T-helper 2 cell treated with Interferon-gamma antibody and Interleukin-4, amounts not matched to agents 5 μg/mL and 100 μg/mL, for 36 hours (primary cell): Measurements from ENCODE around the gene CCDC34.
A peak's percentile ranks its signal among the peaks of the same experiment; 100 is the strongest.

ENCODE experiments used
- DNase-seq: peaks from one replicate; pipeline ENCODE4 v3.0.0; 2021; ENCODE audit warnings: low spot score
- H3K27ac Mint-ChIP-seq: one replicate; pipeline ENCODE4 v1.8.0; 2021; ENCODE audit warnings: mild to moderate bottlenecking, mixed read lengths
- H3K27me3 Mint-ChIP-seq: one replicate; pipeline ENCODE4 v1.8.0; 2021; ENCODE audit warnings: low read depth, mixed read lengths
- H3K36me3 Mint-ChIP-seq: one replicate; pipeline ENCODE4 v1.8.0; 2021; ENCODE audit warnings: low read depth, mixed read lengths
- H3K4me1 Mint-ChIP-seq: one replicate; pipeline ENCODE4 v1.8.0; 2021; ENCODE audit warnings: low read depth, mixed read lengths
- H3K4me3 Mint-ChIP-seq: one replicate; pipeline ENCODE4 v1.8.0; 2022; ENCODE audit warnings: mild to moderate bottlenecking, moderate library complexity, mixed read lengths
- H3K9me3 Mint-ChIP-seq: one replicate; pipeline ENCODE4 v1.8.0; 2021; ENCODE audit warnings: mixed read lengths

Gene CCDC34

DNA sequence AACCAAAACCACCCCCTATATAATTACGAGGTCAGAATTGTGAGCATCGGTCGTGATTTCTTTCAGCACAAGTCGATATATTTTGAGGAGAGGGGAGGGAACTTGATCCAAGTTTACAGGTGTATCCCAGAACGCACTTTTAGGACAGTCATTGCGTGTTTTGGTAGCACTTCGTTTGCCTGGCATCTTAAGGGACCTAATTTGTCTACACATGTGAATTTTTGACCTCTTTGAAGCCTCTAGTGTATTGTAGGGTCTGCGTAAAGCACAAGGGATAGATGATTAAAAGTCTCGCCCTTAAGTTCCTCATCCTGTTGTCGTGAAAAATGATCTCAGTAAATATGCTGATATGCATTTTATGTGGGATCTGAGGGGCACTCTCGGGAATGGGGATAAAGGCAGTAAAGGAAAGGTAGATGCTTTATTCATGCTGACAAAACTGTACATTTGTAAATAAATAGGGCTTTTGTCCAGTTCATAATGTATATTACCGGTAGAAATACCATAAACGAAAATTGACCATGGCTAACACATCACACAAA is 632 bp upstream of the CCDC34 start:
- Mint-ChIP-seq H3K4me1 (peaks cover 17% of the 10 kb centered on the region), H3K4me3 (peak overlapping the region; percentile 94), H3K36me3 (no peaks in the 10 kb centered on the region), H3K9me3 (no peaks in the 10 kb centered on the region), H3K27ac (peak overlapping the region; percentile 70), H3K27me3 (peaks cover 5% of the 10 kb centered on the region)
- no peak for DNase-seq

DNA sequence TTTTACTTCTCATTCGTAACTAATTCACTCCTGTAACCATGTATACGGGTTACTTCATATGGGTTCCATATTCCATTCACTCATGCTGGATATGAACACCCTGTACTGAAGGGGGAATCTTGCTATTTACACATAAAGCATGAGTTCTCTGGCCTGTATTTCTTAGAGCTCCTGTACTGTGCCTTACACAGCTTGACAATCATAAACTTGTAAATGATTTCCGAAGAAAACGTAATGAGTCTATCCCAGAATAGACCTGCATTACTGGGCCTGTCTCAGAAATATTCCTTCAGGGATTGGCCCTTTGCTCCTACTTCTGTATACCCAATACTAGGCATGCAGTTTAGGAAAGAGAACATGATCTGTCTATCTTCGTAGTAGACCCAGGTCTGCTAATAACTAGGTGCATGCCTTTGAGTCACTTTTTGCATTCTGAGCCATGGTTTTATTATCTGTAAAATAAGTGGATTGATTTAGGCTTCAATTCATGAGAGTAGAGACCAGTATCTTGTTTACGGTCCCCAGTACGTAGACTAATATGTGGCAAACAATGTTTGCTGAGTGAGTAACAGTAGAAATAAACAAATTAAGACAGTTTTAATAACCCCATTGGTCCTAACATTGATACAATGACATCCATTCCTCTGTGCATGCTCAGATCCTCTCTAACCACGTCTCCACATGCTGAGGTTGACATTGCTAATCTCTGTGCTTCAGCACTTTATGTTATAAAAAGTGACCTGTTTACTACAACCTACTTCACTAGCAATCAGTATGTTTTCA is 1.2 kb downstream of the CCDC34 start:
- no peaks in the 10 kb centered on the region for H3K27me3 Mint-ChIP-seq
- no peaks in the 10 kb centered on the region for H3K36me3 Mint-ChIP-seq
- H3K9me3 Mint-ChIP-seq: no peaks in the 10 kb centered on the region
- H3K4me1 Mint-ChIP-seq: peaks cover 17% of the 10 kb centered on the region
- H3K27ac Mint-ChIP-seq: no peak overlapping the region
- peak overlapping the region; percentile 94 for H3K4me3 Mint-ChIP-seq
- no peak for DNase-seq

DNA sequence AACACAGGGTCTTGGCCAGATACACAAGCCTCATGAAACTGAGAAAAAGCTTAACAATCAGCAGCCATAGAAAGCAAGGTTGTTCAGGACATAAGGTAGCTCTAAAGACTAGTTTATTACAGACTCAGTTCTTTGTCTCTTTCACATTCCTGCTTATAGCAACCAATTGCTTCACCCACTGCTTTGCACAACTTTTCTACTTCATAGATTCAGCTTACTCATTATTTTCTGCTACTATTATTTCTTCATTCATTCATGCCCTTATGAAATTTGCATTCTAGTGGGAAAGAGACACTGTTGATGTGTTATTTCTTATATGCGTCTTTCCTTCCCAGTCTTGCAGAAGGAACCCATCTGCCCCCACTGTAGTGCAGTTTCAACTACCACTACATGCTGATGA is 4.7 kb downstream of the CCDC34 start:
- no peaks in the 10 kb centered on the region for H3K27me3 Mint-ChIP-seq
- peaks cover 10% of the 10 kb centered on the region for H3K4me1 Mint-ChIP-seq
- no peaks in the 10 kb centered on the region for H3K9me3 Mint-ChIP-seq
- no peak overlapping the region for H3K4me3 Mint-ChIP-seq
- peaks cover 2% of the 10 kb centered on the region for H3K36me3 Mint-ChIP-seq
- no peak overlapping the region for H3K27ac Mint-ChIP-seq
- DNase-seq: no peak

GRCh38 chr11:27357250-27357649 is 5.8 kb downstream of the CCDC34 start:
- Mint-ChIP-seq H3K4me1 (peaks cover 5% of the 10 kb centered on the region), H3K27ac (no peak overlapping the region), H3K9me3 (no peaks in the 10 kb centered on the region), H3K27me3 (no peaks in the 10 kb centered on the region), H3K36me3 (peaks cover 2% of the 10 kb centered on the region), H3K4me3 (no peak overlapping the region)
- no peak for DNase-seq

DNA sequence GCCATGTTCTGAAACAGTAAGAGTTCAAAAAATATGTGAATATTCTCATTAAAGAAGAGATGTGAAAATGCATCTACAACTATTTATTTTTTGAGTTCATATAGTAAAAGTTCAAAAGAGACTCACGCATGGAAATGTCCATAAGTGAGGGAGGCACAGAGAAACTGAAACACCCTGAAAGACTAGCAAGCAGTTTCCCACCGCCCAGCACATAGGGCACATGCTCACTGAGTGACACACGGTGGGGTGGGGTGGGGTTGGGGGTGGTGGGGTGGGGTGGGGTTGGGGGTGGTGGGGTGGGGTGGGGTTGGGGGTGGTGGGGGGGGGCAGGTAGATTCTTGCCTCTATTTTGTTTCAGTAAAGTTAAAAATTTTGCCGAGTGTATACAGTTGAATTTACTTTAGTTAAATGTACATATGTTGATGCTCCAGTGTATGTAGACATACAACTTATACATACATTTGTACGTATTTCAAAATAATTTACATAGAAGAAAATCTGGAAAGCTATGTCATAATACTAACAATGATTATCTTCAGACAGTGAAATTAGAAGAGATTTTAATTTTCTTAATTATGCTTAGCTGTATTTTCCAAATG is 6.3 kb downstream of the CCDC34 start:
- Mint-ChIP-seq H3K27ac (no peak overlapping the region), H3K36me3 (peaks cover 2% of the 10 kb centered on the region), H3K4me1 (peaks cover 1% of the 10 kb centered on the region), H3K4me3 (no peak overlapping the region), H3K27me3 (no peaks in the 10 kb centered on the region), H3K9me3 (no peaks in the 10 kb centered on the region)
- no peak for DNase-seq

GRCh38 chr11:27355575-27356104 is 7.4 kb downstream of the CCDC34 start:
- Mint-ChIP-seq H3K9me3 (no peaks in the 10 kb centered on the region), H3K4me1 (peaks cover 1% of the 10 kb centered on the region), H3K36me3 (peaks cover 2% of the 10 kb centered on the region), H3K4me3 (no peak overlapping the region), H3K27ac (no peak overlapping the region), H3K27me3 (no peaks in the 10 kb centered on the region)
- DNase-seq: no peak

DNA sequence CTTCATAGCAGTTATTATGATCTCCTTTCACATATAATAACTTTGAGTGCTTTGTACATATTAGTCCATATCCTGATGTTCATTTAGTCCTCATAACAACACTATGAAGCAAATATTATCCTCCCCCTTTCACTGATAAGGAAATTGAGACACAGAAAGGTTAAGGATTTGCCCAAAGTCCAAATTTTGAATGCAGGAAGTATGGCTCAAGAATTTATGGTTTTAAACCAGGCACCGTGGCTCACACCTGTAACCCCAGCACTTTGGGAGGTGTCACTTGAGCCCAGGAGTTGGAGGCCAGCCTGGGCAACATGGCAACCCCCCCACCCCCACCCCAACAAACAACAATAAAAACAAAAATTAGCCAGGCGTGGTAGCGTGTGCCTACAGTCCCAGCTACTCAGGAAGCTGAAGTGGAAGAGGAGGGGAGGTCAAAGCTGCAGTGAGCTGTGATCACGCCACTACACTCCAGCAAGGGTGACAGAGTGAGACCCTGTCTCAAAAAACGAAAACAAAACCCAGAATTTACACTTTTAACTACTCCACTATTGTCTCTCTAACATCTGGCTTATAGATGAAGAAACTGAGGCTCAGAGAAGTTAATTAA is 8.6 kb downstream of the CCDC34 start:
- no peaks in the 10 kb centered on the region for H3K9me3 Mint-ChIP-seq
- no peak overlapping the region for H3K4me3 Mint-ChIP-seq
- H3K36me3 Mint-ChIP-seq: peaks cover 7% of the 10 kb centered on the region
- peaks cover 1% of the 10 kb centered on the region for H3K4me1 Mint-ChIP-seq
- DNase-seq: no peak
- H3K27me3 Mint-ChIP-seq: no peaks in the 10 kb centered on the region
- H3K27ac Mint-ChIP-seq: no peak overlapping the region

DNA sequence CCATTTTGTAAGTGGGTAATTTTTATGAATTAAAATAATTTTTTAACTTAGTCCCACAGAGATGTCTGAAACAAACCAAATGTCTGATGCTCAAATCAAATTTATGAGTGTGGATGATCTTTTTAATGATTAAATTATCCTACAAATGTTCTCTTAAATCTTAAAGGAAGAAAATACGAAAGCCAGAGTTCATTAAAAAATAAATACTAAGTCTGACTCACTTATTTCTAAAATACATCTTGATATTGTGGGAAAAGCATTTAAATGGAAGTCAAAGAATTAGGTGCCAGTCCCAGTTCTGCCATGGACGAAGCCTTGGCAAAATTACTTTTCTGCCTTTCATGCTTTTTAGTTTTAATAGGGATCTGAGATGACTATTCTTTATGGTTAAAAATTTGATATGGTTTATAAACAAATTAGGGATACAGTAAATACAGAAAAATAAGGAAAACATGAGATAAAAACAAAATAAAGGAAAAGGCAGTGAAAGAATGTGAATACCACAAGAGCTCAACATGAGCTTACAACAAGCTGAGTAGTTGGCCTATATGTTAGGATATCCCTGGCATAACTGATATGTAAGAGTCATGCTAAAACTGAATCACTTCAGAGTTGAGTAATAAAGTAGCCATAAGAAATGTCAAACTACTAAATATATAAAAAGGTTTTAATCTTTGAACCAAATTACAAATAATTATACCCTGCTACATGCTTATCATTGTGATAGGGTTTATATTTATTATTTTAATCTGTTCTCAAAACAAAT is 9.2 kb downstream of the CCDC34 start:
- no peak for DNase-seq
- no peak overlapping the region for H3K27ac Mint-ChIP-seq

DNA sequence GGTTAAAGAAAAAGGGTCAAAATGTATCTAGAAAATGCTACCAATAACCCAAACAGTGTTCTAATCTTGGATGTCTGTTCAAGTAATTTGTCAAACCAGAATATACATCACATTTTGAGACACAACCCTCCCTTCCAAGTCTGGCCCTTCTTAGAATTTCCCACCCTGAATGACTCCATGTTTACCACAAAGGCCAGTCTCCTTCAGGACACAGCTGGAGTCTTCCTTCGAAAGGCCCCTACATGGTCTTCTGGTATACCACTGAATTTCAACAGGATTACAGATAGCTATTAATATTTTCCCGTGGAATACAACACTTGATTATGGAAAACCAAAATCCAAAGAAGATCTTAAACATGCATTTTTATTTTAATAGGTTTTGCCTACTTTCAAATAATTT is 10.2 kb downstream of the CCDC34 start:
- Mint-ChIP-seq H3K27me3 (no peaks in the 10 kb centered on the region), H3K4me3 (no peak overlapping the region), H3K36me3 (peaks cover 8% of the 10 kb centered on the region), H3K9me3 (no peaks in the 10 kb centered on the region), H3K4me1 (no peaks in the 10 kb centered on the region), H3K27ac (no peak overlapping the region)
- DNase-seq: no peak

More for the DNA sequence above, 9.2 kb downstream of the CCDC34 start:
- Mint-ChIP-seq H3K4me1 (no peaks in the 10 kb centered on the region), H3K27me3 (no peaks in the 10 kb centered on the region), H3K36me3 (peaks cover 7% of the 10 kb centered on the region), H3K9me3 (no peaks in the 10 kb centered on the region), H3K4me3 (no peak overlapping the region)

GRCh38 chr11:27350511-27350910 is 12.5 kb downstream of the CCDC34 start:
- Mint-ChIP-seq H3K9me3 (no peaks in the 10 kb centered on the region), H3K27ac (no peak overlapping the region), H3K36me3 (peaks cover 6% of the 10 kb centered on the region), H3K4me3 (no peak overlapping the region), H3K27me3 (no peaks in the 10 kb centered on the region), H3K4me1 (no peaks in the 10 kb centered on the region)
- no peak for DNase-seq

GRCh38 chr11:27349919-27350318 is 13.1 kb downstream of the CCDC34 start:
- no peak overlapping the region for H3K27ac Mint-ChIP-seq

DNA sequence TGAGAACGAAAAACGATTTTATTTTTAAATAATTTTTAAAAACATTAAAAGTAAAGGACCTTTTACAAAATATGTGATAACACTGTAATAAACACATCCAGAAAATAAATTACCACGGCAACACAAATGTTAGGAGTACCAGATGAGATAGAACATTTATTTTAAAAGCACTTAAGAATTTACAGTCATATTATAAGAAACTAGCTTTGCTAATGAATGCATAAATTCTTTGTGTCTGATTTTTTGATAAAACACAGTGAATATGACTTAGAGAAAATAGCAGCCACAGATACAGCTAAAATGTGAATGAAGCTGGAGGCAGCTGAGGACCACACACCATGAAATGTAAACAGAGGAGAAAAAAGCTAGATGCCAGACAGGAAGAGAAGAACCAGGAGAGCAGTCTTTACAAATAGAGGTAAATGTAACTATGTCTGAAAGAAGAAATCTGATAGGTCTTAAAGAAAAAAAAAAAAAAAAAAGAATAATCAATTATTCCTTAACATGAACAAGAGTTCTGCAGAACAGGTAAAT is 14.6 kb downstream of the CCDC34 start:
- Mint-ChIP-seq H3K9me3 (peaks cover 3% of the 10 kb centered on the region), H3K36me3 (peaks cover 6% of the 10 kb centered on the region), H3K4me1 (no peaks in the 10 kb centered on the region), H3K27ac (no peak overlapping the region), H3K4me3 (no peak overlapping the region), H3K27me3 (no peaks in the 10 kb centered on the region)
- no peak for DNase-seq

More at GRCh38 chr11:27349919-27350318, 13.1 kb downstream of the CCDC34 start:
- H3K4me1 Mint-ChIP-seq: no peaks in the 10 kb centered on the region
- no peak overlapping the region for H3K4me3 Mint-ChIP-seq
- no peak for DNase-seq
- no peaks in the 10 kb centered on the region for H3K27me3 Mint-ChIP-seq
- H3K9me3 Mint-ChIP-seq: peaks cover 1% of the 10 kb centered on the region
- peaks cover 6% of the 10 kb centered on the region for H3K36me3 Mint-ChIP-seq
